Measurements from ENCODE around the gene UBE2H.
"Not testable (repeated sequence)": the region's sequence is repeated elsewhere in the genome, so short reads cannot be mapped to it uniquely, and the experiment has no call there.

UBE2H gene

GRCh38 chr7:129952653-129953560, at the start of gene UBE2H:
Gene UBE2H (minus strand): TSS chr7:129952960. CDS start chr7:129952555, 405 bp downstream.
- DNase-seq = peak; percentile 88

GRCh38 chr7:129998446-129998845, 45.7 kb upstream of the UBE2H start:
- no peak for DNase-seq

GRCh38 chr7:129997285-129997684, 44.5 kb upstream of the UBE2H start:
- no peak for DNase-seq

GRCh38 chr7:129993275-129993674, 40.5 kb upstream of the UBE2H start:
- no peak for DNase-seq

- no peak for DNase-seq
These were observed 37.8 kb upstream of the UBE2H start for GRCh38 chr7:129990403-129991192.

GRCh38 chr7:129989466-129989865, 36.7 kb upstream of the UBE2H start:
- peak; percentile 67 for DNase-seq

GRCh38 chr7:129986600-129986999, 33.8 kb upstream of the UBE2H start:
- DNase-seq = no peak

- no peak for DNase-seq
These were observed 27.9 kb upstream of the UBE2H start for GRCh38 chr7:129980667-129981066.

GRCh38 chr7:129975309-129975708, 22.5 kb upstream of the UBE2H start:
- DNase-seq = no peak

GRCh38 chr7:129970816-129971215, 18.1 kb upstream of the UBE2H start:
- no peak for DNase-seq

GRCh38 chr7:129969881-129970446, 17.2 kb upstream of the UBE2H start:
- no peak for DNase-seq

- DNase-seq = no peak
These were observed 16.0 kb upstream of the UBE2H start for GRCh38 chr7:129968592-129969383.

- DNase-seq = not testable (repeated sequence)
These were observed 7.4 kb upstream of the UBE2H start for GRCh38 chr7:129960204-129960475.

GRCh38 chr7:129959471-129960203, 6.9 kb upstream of the UBE2H start:
- DNase-seq = no peak

- DNase-seq = no peak
These were observed 6.1 kb upstream of the UBE2H start for GRCh38 chr7:129958643-129959470.

GRCh38 chr7:129955993-129956543, 3.3 kb upstream of the UBE2H start:
- DNase-seq = no peak

GRCh38 chr7:129952086-129952652, 591 bp downstream of the UBE2H start:
- DNase-seq = peak; percentile 17

- no peak for DNase-seq
These were observed 1.3 kb downstream of the UBE2H start for GRCh38 chr7:129951226-129952085.

GRCh38 chr7:129950933-129951225, 1.9 kb downstream of the UBE2H start:
- DNase-seq = no peak

Measured in activated naive CD4-positive, alpha-beta T cell treated with anti-CD3 and anti-CD28 coated beads, Interleukin-2, amount 50 U/mL, for 16 hours (primary cell).